Trophoblast cell (in vitro differentiated cells and primary cell): ENCODE measurements around the gene CXCR2.

ENCODE experiments used
- DNase-seq, 2 donors: peaks; one replicate each; pipeline ENCODE4 v3.0.0-alpha.2; 2016
- H2AFZ ChIP-seq: 2 replicates; pipeline ENCODE4 v1.6.1; 2013; ENCODE audit warnings: low read length, moderate library complexity, mild to moderate bottlenecking; ENCODE audit not compliant: insufficient read depth, poor library complexity
- H2AK5ac ChIP-seq: 2 replicates; pipeline ENCODE4 v1.6.1; 2013; ENCODE audit warnings: mild to moderate bottlenecking, low read length
- H2BK120ac ChIP-seq: 2 replicates; pipeline ENCODE4 v1.6.1; 2013; ENCODE audit warnings: low read length, mild to moderate bottlenecking, moderate library complexity; ENCODE audit not compliant: insufficient read depth, poor library complexity
- H2BK12ac ChIP-seq: 2 replicates; pipeline ENCODE4 v1.6.1; 2013; ENCODE audit warnings: mild to moderate bottlenecking, low read length, moderate library complexity
- H2BK5ac ChIP-seq: 2 replicates; pipeline ENCODE4 v1.6.1; 2013; ENCODE audit warnings: low read length, low read depth, moderate library complexity, mild to moderate bottlenecking; ENCODE audit not compliant: poor library complexity
- H3K14ac ChIP-seq: 2 replicates; pipeline ENCODE4 v1.6.1; 2013; ENCODE audit warnings: mild to moderate bottlenecking, low read length
- H3K18ac ChIP-seq: 2 replicates; pipeline ENCODE4 v1.6.1; 2013; ENCODE audit warnings: mild to moderate bottlenecking, low read length
- H3K23ac ChIP-seq: 2 replicates; pipeline ENCODE4 v1.6.1; 2013; ENCODE audit warnings: low read length
- H3K27ac ChIP-seq: 2 replicates; pipeline ENCODE4 v1.5.1; 2013; ENCODE audit warnings: low read depth, mild to moderate bottlenecking, inconsistent platforms, low read length, moderate library complexity
- H3K27me3 ChIP-seq: 2 replicates; pipeline ENCODE4 v1.6.1; 2013; ENCODE audit warnings: inconsistent platforms, mild to moderate bottlenecking, low read length, moderate library complexity; ENCODE audit not compliant: insufficient read depth
- H3K36me3 ChIP-seq, 2 experiments: 1 replicate in 1 of 2; 2 replicates in 1 of 2; pipeline ENCODE4 v1.6.1; 2013; ENCODE audit warnings: low read length in 2 of 2, mild to moderate bottlenecking in 2 of 2, moderate library complexity in 1 of 2; ENCODE audit not compliant: insufficient read depth in 2 of 2, control insufficient read depth in 1 of 2
- H3K4ac ChIP-seq: 2 replicates; pipeline ENCODE4 v1.6.1; 2013; ENCODE audit warnings: low read depth, mild to moderate bottlenecking, low read length, moderate library complexity
- H3K4me1 ChIP-seq, 2 experiments: 1 replicate in 1 of 2; 2 replicates in 1 of 2; pipeline ENCODE4 v1.6.1; 2013; ENCODE audit warnings: low read length in 2 of 2, mild to moderate bottlenecking in 2 of 2, moderate library complexity in 1 of 2; ENCODE audit not compliant: insufficient read depth in 2 of 2, control insufficient read depth in 1 of 2
- H3K4me2 ChIP-seq: 2 replicates; pipeline ENCODE4 v1.6.1; 2013; ENCODE audit warnings: inconsistent platforms, mild to moderate bottlenecking, low read length, moderate library complexity
- H3K4me3 ChIP-seq: 2 replicates; pipeline ENCODE4 v1.5.1; 2013; ENCODE audit warnings: mild to moderate bottlenecking, low read depth, low read length, inconsistent platforms
- H3K79me1 ChIP-seq: one replicate; pipeline ENCODE4 v1.6.1; 2013; ENCODE audit warnings: low read length
- H3K79me2 ChIP-seq: 2 replicates; pipeline ENCODE4 v1.6.1; 2013; ENCODE audit warnings: low read length, mild to moderate bottlenecking; ENCODE audit not compliant: control insufficient read depth, insufficient read depth, poor library complexity
- H3K9ac ChIP-seq: 2 replicates; pipeline ENCODE4 v1.6.1; 2013; ENCODE audit warnings: mild to moderate bottlenecking, low read length
- H3K9me3 ChIP-seq: 2 replicates; pipeline ENCODE4 v1.6.1; 2013; ENCODE audit warnings: low read depth, mild to moderate bottlenecking, control low read depth, inconsistent platforms, low read length; ENCODE audit not compliant: insufficient read depth
- H4K12ac ChIP-seq: 2 replicates; pipeline ENCODE4 v1.6.1; 2013; ENCODE audit warnings: low read depth, mild to moderate bottlenecking, low read length, moderate library complexity
- H4K8ac ChIP-seq: 2 replicates; pipeline ENCODE4 v1.6.1; 2013; ENCODE audit warnings: low read depth, mild to moderate bottlenecking, low read length, moderate library complexity
- H4K91ac ChIP-seq: one replicate; pipeline ENCODE4 v1.6.1; 2013; ENCODE audit warnings: low read depth, mild to moderate bottlenecking, low read length, moderate library complexity
- WGBS: extraction: QIAGEN DNeasy Blood & Tissue Kit; methylation state at CpG from one replicate; pipeline ENCODE4 v1.1.7; 2013; ENCODE audit warnings: missing lambda C conversion rate; ENCODE audit not compliant: insufficient read length, insufficient coverage; ENCODE audit errors: extremely low coverage; 5-methylcytosine and 5-hydroxymethylcytosine counted together

Gene CXCR2

GRCh38 chr2:218089259-218089658, 36.6 kb upstream of the CXCR2 start:
- no peak overlapping the region for H2AK5ac ChIP-seq
- no peak overlapping the region for H4K91ac ChIP-seq
- no peak overlapping the region for H4K8ac ChIP-seq
- no peak overlapping the region for H2AFZ ChIP-seq
- H3K14ac ChIP-seq, result no peak overlapping the region
- H4K12ac ChIP-seq, result no peak overlapping the region
- no peak overlapping the region for H2BK12ac ChIP-seq
- H3K9ac ChIP-seq, result no peak overlapping the region
- H3K4me2 ChIP-seq, result no peak overlapping the region
- DNase-seq, result no peak
- H3K36me3 ChIP-seq, result no peaks in the 10 kb centered on the region
- H3K9me3 ChIP-seq, result peaks cover 2% of the 10 kb centered on the region
- no peak overlapping the region for H2BK5ac ChIP-seq
- no peak overlapping the region for H3K23ac ChIP-seq
- H2BK120ac ChIP-seq, result no peak overlapping the region
- no peaks in the 10 kb centered on the region for H3K79me1 ChIP-seq
- H3K27ac ChIP-seq, result no peak overlapping the region
- H3K4me3 ChIP-seq, result no peak overlapping the region
- H3K4me1 ChIP-seq, result no peaks in the 10 kb centered on the region
- no peak overlapping the region for H3K4ac ChIP-seq
- no peak overlapping the region for H3K18ac ChIP-seq
- no peaks in the 10 kb centered on the region for H3K79me2 ChIP-seq
- H3K27me3 ChIP-seq, result no peaks in the 10 kb centered on the region
- WGBS, result no CpG with 5 or more reads among the region's 8 CpGs

- Histone ChIP-seq H3K27ac (no peak overlapping the region), H3K79me2 (no peaks in the 10 kb centered on the region), H3K4ac (no peak overlapping the region), H3K9ac (no peak overlapping the region), H4K91ac (no peak overlapping the region), H3K18ac (no peak overlapping the region), H3K36me3 (no peaks in the 10 kb centered on the region), H3K9me3 (peaks cover 2% of the 10 kb centered on the region), H2BK12ac (no peak overlapping the region), H3K14ac (no peak overlapping the region), H4K12ac (no peak overlapping the region), H3K4me3 (no peak overlapping the region), H3K4me1 (no peaks in the 10 kb centered on the region), H2BK5ac (no peak overlapping the region), H3K79me1 (no peaks in the 10 kb centered on the region), H2AK5ac (no peak overlapping the region), H3K4me2 (no peak overlapping the region), H3K23ac (no peak overlapping the region), H2BK120ac (no peak overlapping the region), H3K27me3 (no peaks in the 10 kb centered on the region), H4K8ac (no peak overlapping the region), H2AFZ (no peak overlapping the region)
- no peak for DNase-seq
- no CpG with 5 or more reads among the region's 3 CpGs for WGBS
Measured at GRCh38 chr2:218091746-218092145, 34.1 kb upstream of the CXCR2 start.

GRCh38 chr2:218093879-218094278, 31.9 kb upstream of the CXCR2 start:
- Histone ChIP-seq H2BK5ac (no peak overlapping the region), H3K23ac (no peak overlapping the region), H3K18ac (no peak overlapping the region), H3K4me3 (no peak overlapping the region), H2BK120ac (no peak overlapping the region), H3K36me3 (no peaks in the 10 kb centered on the region), H4K12ac (no peak overlapping the region), H3K9ac (no peak overlapping the region), H4K91ac (no peak overlapping the region), H3K27ac (no peak overlapping the region), H2AK5ac (no peak overlapping the region), H3K4me1 (no peaks in the 10 kb centered on the region), H3K79me2 (no peaks in the 10 kb centered on the region), H3K9me3 (peaks cover 2% of the 10 kb centered on the region), H3K79me1 (no peaks in the 10 kb centered on the region), H3K14ac (no peak overlapping the region), H3K4ac (no peak overlapping the region), H3K4me2 (no peak overlapping the region), H3K27me3 (no peaks in the 10 kb centered on the region), H2AFZ (no peak overlapping the region), H4K8ac (no peak overlapping the region), H2BK12ac (no peak overlapping the region)
- no CpG with 5 or more reads among the region's 3 CpGs for WGBS
- DNase-seq, result peak in 1 of 2 donors; percentile 31

GRCh38 chr2:218095853-218096252, 30.0 kb upstream of the CXCR2 start:
- Histone ChIP-seq H3K9ac (no peak overlapping the region), H2BK5ac (no peak overlapping the region), H2AFZ (no peak overlapping the region), H3K4ac (no peak overlapping the region), H2AK5ac (no peak overlapping the region), H3K4me3 (no peak overlapping the region), H3K14ac (no peak overlapping the region), H3K23ac (no peak overlapping the region), H4K91ac (no peak overlapping the region), H3K36me3 (no peaks in the 10 kb centered on the region), H4K8ac (no peak overlapping the region), H4K12ac (no peak overlapping the region), H3K9me3 (peaks cover 2% of the 10 kb centered on the region), H3K79me1 (no peaks in the 10 kb centered on the region), H2BK120ac (no peak overlapping the region), H2BK12ac (no peak overlapping the region), H3K79me2 (no peaks in the 10 kb centered on the region), H3K27ac (no peak overlapping the region), H3K27me3 (no peaks in the 10 kb centered on the region), H3K4me1 (no peaks in the 10 kb centered on the region), H3K18ac (no peak overlapping the region), H3K4me2 (no peak overlapping the region)
- DNase-seq, result no peak
- WGBS, result no CpG with 5 or more reads among the region's 8 CpGs
